Endodermal cell (in vitro differentiated cells): Measurements from ENCODE around the gene MICALL2. TPM values are rescaled to one million over a fixed set of nuclear protein-coding genes. Genes with fewer than 3 reads are reported as not detected.

ENCODE experiments used
- DNase-seq: peaks from one replicate; pipeline ENCODE4 v3.0.0-alpha.2; 2017
- H3K27ac ChIP-seq: 2 replicates; pipeline ENCODE4 v1.5.1; 2013; ENCODE audit warnings: mild to moderate bottlenecking, low read depth, low read length, moderate library complexity
- H3K27me3 ChIP-seq: 2 replicates; pipeline ENCODE4 v1.6.1; 2013; ENCODE audit warnings: mild to moderate bottlenecking, low read length, moderate library complexity; ENCODE audit not compliant: insufficient read depth, control insufficient read depth, poor library complexity, severe bottlenecking
- H3K36me3 ChIP-seq: 2 replicates; pipeline ENCODE4 v1.7.0; 2013; ENCODE audit warnings: mild to moderate bottlenecking, low read length, moderate library complexity; ENCODE audit not compliant: control insufficient read depth, insufficient read depth
- H3K4me1 ChIP-seq: one replicate; pipeline ENCODE4 v1.7.0; 2013; ENCODE audit warnings: low read length; ENCODE audit not compliant: control insufficient read depth, insufficient read depth
- H3K4me3 ChIP-seq: 2 replicates; pipeline ENCODE4 v1.5.1; 2013; ENCODE audit warnings: mild to moderate bottlenecking, low read length, moderate library complexity
- H3K9ac ChIP-seq: 2 replicates; pipeline ENCODE4 v1.6.1; 2013; ENCODE audit warnings: mild to moderate bottlenecking, low read length, moderate library complexity; ENCODE audit not compliant: poor library complexity, severe bottlenecking; ENCODE audit errors: extremely low read depth
- H3K9me3 ChIP-seq: 2 replicates; pipeline ENCODE4 v1.6.1; 2013; ENCODE audit warnings: mild to moderate bottlenecking, low read length, moderate library complexity; ENCODE audit not compliant: control insufficient read depth
- H3K27ac Mint-ChIP-seq: 2 replicates; pipeline ENCODE4 v1.8.0; 2020; ENCODE audit warnings: mixed read lengths
- H3K27me3 Mint-ChIP-seq: 2 replicates; pipeline ENCODE4 v1.8.0; 2021; ENCODE audit warnings: mild to moderate bottlenecking, mixed read lengths; ENCODE audit not compliant: insufficient read depth
- H3K36me3 Mint-ChIP-seq: 2 replicates; pipeline ENCODE4 v1.8.0; 2020; ENCODE audit warnings: low read depth, mixed read lengths
- H3K4me1 Mint-ChIP-seq: 2 replicates; pipeline ENCODE4 v1.8.0; 2020; ENCODE audit warnings: mixed read lengths
- H3K4me3 Mint-ChIP-seq: 2 replicates; pipeline ENCODE4 v1.8.0; 2020; ENCODE audit warnings: mild to moderate bottlenecking, moderate library complexity, mixed read lengths
- H3K9me3 Mint-ChIP-seq: 2 replicates; pipeline ENCODE4 v1.8.0; 2020; ENCODE audit warnings: mild to moderate bottlenecking, mixed read lengths
- CTCF ChIP-seq: fragments of 200-600 bp; sonication (generic); conservative IDR thresholded peaks from 2 replicates; pipeline ENCODE4 v1.5.0; 2021; ENCODE audit warnings: antibody characterized with exemption, mild to moderate bottlenecking
- WGBS, 2 experiments: methylation state at CpG; one replicate each; pipeline versions ENCODE4 v1.1.5 to v1.1.7; 2013; ENCODE audit warnings: missing lambda C conversion rate in 2 of 2, mixed read lengths in 1 of 2; ENCODE audit not compliant: insufficient coverage in 1 of 2, insufficient read length in 1 of 2; 5-methylcytosine and 5-hydroxymethylcytosine counted together
- total RNA-seq, 2 donors: library from RNA; stranded (reverse); fragmentation: NEBNext Ultra II Directional in 1 of 2; extraction: Animal tissue kit (Norgen Biotek cat#: 25700) in 1 of 2; gene quantifications; 2 replicates in 1 of 2; 3 replicates in 1 of 2; pipeline ENCODE4 v1.2.1, GENCODE V29; 2021

The MICALL2 gene
- total RNA-seq, 2 donors from 2014 or later, result 19.4 to 24.8 TPM

- no peaks in the 10 kb centered on the region for H3K9me3 Mint-ChIP-seq
- H3K27me3 Mint-ChIP-seq, result no peaks in the 10 kb centered on the region
- H3K4me3 Mint-ChIP-seq, result no peak overlapping the region
- Histone ChIP-seq H3K4me3 (no peak overlapping the region), H3K27ac (no peak overlapping the region), H3K9me3 (no peaks in the 10 kb centered on the region), H3K36me3 (peaks cover 28% of the 10 kb centered on the region), H3K4me1 (no peaks in the 10 kb centered on the region), H3K27me3 (no peaks in the 10 kb centered on the region), H3K9ac (no peak overlapping the region)
- peaks cover 26% of the 10 kb centered on the region for H3K36me3 Mint-ChIP-seq
- H3K4me1 Mint-ChIP-seq, result no peaks in the 10 kb centered on the region
- H3K27ac Mint-ChIP-seq, result no peak overlapping the region
- TF ChIP-seq CTCF, result no peak
- no peak for DNase-seq
- WGBS, 2 experiments, result 94 to 95% methylated on average over 19 to 22 of the region's 22 CpGs
Measured at GRCh38 chr7:1475991-1476390, 16.7 kb upstream of the MICALL2 start.

GRCh38 chr7:1475393-1475792 lies 16.1 kb upstream of the MICALL2 start:
- no peak for TF ChIP-seq CTCF
- Histone ChIP-seq H3K36me3 (peaks cover 27% of the 10 kb centered on the region), H3K9me3 (no peaks in the 10 kb centered on the region), H3K9ac (no peak overlapping the region), H3K4me3 (no peak overlapping the region), H3K27ac (no peak overlapping the region), H3K27me3 (no peaks in the 10 kb centered on the region), H3K4me1 (no peaks in the 10 kb centered on the region)
- WGBS, 2 experiments, result 96 to 98% methylated on average over 14 to 17 of the region's 17 CpGs
- Mint-ChIP-seq H3K36me3 (peaks cover 26% of the 10 kb centered on the region), H3K27ac (no peak overlapping the region), H3K4me1 (no peaks in the 10 kb centered on the region), H3K4me3 (no peak overlapping the region), H3K9me3 (no peaks in the 10 kb centered on the region), H3K27me3 (no peaks in the 10 kb centered on the region)
- no peak for DNase-seq

GRCh38 chr7:1474736-1475135 lies 15.5 kb upstream of the MICALL2 start:
- no peak overlapping the region for H3K4me3 ChIP-seq
- H3K27me3 Mint-ChIP-seq, result no peaks in the 10 kb centered on the region
- no peak for TF ChIP-seq CTCF
- no peak overlapping the region for H3K27ac ChIP-seq
- H3K36me3 Mint-ChIP-seq, result peaks cover 26% of the 10 kb centered on the region
- no peaks in the 10 kb centered on the region for H3K27me3 ChIP-seq
- H3K27ac Mint-ChIP-seq, result no peak overlapping the region
- H3K4me1 ChIP-seq, result no peaks in the 10 kb centered on the region
- H3K9ac ChIP-seq, result no peak overlapping the region
- H3K36me3 ChIP-seq, result peaks cover 24% of the 10 kb centered on the region
- no peak for DNase-seq
- H3K4me3 Mint-ChIP-seq, result no peak overlapping the region
- H3K9me3 Mint-ChIP-seq, result no peaks in the 10 kb centered on the region
- 91 to 95% methylated on average over 24 of the region's 24 CpGs for WGBS, 2 experiments
- H3K9me3 ChIP-seq, result no peaks in the 10 kb centered on the region
- H3K4me1 Mint-ChIP-seq, result no peaks in the 10 kb centered on the region
